GM12872 (cell line): ENCODE results near the gene GRIK4.

ENCODE experiments used
- TF ChIP-seq, protein P1 (sequence below): IDR thresholded peaks from 3 replicates; pipeline ENCODE4 v1.5.1; 2011; ENCODE audit warnings: low read depth, mild to moderate bottlenecking, low read length, moderate library complexity; ENCODE audit not compliant: insufficient read depth

GRIK4 gene

DNA sequence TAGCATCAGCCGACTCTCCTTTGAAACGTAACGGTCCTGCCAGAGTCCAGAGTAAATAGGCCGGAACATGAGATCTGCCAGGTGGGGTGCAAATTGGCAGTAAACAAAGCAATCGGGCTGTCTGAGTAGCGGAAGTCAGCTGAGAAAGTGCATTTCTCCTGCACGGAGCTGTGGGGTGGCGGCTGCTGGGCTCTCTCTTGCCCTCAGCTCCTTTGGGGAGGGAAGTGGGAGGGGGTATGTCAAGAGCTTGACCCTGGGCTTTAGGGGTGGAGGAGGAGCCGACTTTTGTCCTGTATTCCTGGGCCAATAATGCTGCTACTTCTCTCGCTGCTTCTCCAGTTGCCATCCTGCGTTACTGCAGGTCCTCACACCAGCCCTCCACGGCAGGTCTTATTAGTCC is 11.6 kb downstream of the GRIK4 start:
- TF ChIP-seq, protein P1, sequence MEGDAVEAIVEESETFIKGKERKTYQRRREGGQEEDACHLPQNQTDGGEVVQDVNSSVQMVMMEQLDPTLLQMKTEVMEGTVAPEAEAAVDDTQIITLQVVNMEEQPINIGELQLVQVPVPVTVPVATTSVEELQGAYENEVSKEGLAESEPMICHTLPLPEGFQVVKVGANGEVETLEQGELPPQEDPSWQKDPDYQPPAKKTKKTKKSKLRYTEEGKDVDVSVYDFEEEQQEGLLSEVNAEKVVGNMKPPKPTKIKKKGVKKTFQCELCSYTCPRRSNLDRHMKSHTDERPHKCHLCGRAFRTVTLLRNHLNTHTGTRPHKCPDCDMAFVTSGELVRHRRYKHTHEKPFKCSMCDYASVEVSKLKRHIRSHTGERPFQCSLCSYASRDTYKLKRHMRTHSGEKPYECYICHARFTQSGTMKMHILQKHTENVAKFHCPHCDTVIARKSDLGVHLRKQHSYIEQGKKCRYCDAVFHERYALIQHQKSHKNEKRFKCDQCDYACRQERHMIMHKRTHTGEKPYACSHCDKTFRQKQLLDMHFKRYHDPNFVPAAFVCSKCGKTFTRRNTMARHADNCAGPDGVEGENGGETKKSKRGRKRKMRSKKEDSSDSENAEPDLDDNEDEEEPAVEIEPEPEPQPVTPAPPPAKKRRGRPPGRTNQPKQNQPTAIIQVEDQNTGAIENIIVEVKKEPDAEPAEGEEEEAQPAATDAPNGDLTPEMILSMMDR = no peak

DNA sequence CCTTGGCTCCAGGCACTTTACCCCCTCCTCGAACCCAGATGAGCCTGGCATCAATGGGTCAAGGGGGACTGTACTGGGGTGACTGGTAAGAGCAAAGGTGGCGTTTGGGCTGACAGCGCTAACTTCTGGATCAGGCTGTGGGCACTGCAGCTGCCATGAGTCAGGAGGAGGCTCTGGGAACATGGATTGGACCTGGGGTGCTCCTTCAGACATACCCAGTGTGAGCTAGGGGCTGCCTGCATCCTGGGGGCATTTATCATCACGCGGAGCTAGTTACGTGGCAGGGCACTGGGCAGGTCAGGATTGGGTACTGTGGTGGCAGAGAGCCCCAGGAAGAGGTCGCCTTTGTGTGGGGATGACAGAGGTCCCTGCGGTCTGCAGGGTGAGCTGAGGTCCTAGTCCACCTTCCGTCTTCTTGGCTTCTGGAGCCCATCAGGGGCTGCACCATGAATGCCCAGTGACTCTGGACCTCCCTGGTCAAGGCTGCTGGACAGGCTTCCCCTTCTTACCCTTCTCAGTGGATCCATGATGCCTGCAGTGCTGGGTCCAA is 13.1 kb downstream of the GRIK4 start:
- TF ChIP-seq, protein P1 = no peak

DNA sequence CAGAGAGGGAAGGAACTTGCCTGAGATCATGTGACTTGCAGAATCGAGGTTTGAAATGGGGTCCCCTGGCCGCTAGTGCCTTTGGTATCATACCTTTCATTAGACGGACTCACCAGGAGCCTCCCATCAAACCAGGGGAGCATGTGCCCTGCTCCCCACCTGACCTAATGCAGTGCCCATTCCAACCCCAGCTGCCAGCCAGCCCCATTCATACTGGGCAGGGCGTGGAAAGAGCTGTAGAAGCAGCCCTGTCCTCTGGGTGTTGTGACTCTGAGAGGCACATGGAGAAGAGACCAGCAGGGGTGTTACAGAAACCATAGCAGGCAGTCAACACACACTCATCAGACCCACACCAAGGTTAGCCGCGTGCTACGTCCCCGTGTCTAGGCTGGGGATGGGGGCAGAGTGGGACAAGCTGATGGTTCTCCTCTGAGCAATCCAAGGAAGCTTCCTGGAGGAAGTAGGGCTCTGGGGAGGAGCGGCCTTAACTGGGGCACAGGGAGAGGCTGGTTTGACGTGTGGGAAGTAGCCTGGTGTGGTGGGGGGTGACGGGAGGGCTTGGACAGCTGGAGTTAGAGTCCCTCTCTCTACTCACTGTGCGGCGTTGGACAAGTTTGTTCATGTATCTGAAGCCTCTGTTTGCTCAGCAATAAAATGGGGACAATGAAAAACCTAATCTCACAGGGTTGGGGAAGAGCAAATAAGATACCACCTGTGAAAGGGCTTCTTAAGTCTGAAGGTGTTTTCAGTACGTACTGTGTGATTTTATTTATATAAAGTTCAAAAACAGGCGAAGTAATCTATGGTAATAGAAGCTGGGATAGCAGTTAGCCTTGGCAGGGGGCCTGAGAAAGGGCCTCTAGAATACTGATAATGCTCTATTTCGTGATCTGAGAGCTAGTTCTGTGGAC is 14.0 kb downstream of the GRIK4 start:
- TF ChIP-seq, protein P1 = no peak

DNA sequence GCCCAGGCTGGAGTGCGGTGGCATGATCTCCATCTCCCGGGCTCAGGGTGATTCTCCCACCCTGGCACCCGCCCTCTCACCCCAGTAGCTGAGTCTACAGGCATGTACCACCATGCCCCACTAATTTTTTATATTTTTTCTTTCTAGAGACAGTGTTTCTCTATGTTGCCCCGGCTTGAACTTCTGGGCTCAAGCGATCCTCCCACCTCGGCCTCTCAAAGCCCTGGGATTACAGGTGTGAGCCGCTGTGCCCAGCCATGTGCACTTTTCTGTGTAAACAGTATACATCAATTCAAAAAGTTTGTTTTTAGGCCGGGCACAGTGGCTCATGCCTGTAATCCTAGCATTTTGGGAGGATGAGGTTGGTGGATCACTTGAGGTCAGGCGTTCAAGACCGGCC is 14.7 kb downstream of the GRIK4 start:
- TF ChIP-seq, protein P1 = no peak

- TF ChIP-seq, protein P1 = no peak
Measured at GRCh38 chr11:120527111-120527761, 15.7 kb downstream of the GRIK4 start.

DNA sequence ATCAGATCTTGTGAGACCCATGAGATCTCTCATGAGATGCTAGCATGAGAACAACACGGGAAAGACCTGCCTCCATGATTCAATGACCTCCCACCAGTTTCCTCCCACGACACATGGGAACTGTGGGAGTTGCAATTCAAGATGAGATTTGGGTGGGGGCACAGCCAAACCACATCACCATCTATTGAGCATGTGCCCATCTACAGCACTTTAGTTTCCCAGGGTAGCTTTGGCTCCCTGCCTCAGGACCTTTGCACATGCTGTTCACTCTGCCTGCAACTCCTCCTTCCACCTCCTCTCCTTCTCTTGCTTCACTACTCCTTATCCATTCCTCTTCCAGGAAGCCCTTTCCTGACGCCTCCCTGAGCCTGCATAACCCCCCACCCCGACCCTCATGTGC is 17.2 kb downstream of the GRIK4 start:
- TF ChIP-seq, protein P1 = no peak

GRCh38 chr11:120529214-120529613 is 17.7 kb downstream of the GRIK4 start:
- TF ChIP-seq, protein P1 = no peak
